WTC11 (cell line): Measurements from ENCODE around the gene ADGRL3.

ENCODE experiments used
- NR2C2 ChIP-seq: sonication (generic); formaldehyde crosslinking; IDR thresholded peaks from 2 replicates; pipeline ENCODE4 v1.8.0; 2022; ENCODE audit warnings: mild to moderate bottlenecking, missing genetic modification reagents
- TF ChIP-seq, protein P1 (sequence below): sonication (generic); formaldehyde crosslinking; IDR thresholded peaks from 2 replicates; pipeline ENCODE4 v1.8.1; 2022; ENCODE audit warnings: missing genetic modification reagents, borderline replicate concordance

DNA sequence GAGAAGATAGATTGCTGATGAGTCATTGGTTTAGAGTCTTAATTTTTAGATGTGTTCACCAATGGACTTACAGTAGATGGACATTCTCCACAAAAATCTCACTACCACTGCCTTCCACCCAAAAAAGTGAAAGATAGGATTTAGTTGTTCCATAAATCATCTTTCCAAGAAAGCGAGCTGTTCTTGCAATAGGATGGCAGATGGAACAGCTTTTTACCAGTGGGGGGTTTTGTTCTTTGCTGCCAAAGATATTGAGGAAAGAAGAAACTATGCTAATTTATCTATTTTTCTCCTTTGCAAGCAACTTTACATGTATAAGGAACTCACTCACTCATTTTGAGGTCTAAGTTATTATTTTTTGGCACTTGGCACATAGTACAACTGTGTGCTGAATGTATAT, 109.5 kb downstream of the ADGRL3 start:
- TF ChIP-seq, protein P1, sequence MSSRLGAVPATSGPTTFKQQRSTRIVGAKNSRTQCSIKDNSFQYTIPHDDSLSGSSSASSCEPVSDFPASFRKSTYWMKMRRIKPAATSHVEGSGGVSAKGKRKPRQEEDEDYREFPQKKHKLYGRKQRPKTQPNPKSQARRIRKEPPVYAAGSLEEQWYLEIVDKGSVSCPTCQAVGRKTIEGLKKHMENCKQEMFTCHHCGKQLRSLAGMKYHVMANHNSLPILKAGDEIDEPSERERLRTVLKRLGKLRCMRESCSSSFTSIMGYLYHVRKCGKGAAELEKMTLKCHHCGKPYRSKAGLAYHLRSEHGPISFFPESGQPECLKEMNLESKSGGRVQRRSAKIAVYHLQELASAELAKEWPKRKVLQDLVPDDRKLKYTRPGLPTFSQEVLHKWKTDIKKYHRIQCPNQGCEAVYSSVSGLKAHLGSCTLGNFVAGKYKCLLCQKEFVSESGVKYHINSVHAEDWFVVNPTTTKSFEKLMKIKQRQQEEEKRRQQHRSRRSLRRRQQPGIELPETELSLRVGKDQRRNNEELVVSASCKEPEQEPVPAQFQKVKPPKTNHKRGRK (CRISPR knock-in tag): no peak
- no peak for TF ChIP-seq NR2C2 (CRISPR knock-in tag)
